Forelimb muscle (tissue), 1 donor: ENCODE results near the gene SPAG17. TPM values are rescaled to one million over a fixed set of nuclear protein-coding genes. Genes with fewer than 3 reads are reported as not detected.

Experiments
- DNase-seq: peaks from one replicate; pipeline ENCODE4 v3.0.0-alpha.2; 2013; ENCODE audit warnings: low read depth
- polyA plus RNA-seq: library from polyadenylated mRNA; unstranded; fragments of 120-200 nt; gene quantifications from one replicate; pipeline ENCODE4 v1.2.1, GENCODE V29; 2013; ENCODE audit not compliant: insufficient read length

The SPAG17 gene
- polyA plus RNA-seq, 1 donor = 3.2 TPM

DNA sequence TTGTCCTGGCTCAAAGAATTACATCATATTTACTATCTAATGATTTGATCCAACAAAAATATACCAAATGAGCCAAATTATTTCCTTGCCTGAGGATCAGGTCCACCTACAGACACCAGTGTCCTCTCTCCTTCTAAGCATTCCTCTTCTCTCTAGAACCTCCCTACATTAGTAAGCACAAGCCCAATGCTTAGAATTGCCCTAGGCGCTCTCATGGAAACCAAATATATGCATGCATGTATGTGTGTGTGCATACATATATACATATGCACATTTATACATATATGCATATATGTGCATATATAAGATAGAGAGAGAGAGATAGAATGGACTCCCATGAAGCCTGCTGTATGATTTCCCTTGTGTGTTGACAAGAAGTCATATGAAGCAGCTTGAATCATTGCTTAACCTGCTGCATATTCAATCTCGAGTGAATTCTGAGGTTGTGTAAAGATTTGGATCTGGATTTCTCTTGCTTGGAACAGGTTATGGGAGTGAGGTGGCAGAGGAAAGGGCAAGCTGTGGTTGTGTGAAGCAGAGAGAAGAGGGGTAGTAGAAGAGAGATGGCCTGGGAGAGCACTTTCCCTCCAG is 66.1 kb downstream of the SPAG17 start:
- no peak for DNase-seq

DNA sequence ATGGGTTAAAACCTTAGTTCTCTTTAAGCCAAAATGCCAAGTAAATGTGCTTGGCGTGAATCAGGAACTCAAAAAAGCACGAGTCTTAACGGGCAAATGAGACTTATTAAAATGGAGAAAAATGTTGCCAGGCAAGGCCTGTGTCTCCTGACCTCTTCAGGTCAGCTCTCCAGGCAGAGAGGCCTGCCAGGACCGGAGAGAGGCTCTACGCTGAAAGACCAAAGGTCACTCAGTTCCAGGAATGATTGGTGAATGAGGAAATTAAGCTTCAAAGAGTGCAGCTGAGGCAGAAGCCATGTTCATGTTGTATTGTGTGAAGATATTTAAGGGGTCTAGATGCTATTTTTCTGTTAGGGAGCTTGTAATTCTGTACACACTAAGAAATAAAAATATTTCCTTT is 66.6 kb downstream of the SPAG17 start:
- DNase-seq = no peak

DNA sequence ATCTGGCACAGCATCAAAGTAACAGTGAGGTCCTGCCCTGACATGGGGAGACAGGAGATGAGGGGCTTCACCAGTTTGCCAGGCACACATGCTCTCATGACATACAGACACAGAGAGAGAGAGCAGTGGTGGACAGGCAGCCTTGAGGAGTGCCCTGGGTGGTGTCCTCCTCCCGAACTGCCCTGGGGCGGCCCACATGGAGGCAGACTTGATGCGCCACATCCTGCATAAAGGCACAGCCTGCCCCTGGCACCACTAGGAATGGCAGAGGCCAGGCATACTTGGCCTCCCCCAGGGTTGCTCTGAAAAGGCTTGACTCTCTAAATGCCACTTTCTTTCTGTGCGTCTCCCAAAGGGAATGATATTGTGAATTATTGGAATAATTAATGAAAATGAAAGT is 67.5 kb downstream of the SPAG17 start:
- no peak for DNase-seq

DNA sequence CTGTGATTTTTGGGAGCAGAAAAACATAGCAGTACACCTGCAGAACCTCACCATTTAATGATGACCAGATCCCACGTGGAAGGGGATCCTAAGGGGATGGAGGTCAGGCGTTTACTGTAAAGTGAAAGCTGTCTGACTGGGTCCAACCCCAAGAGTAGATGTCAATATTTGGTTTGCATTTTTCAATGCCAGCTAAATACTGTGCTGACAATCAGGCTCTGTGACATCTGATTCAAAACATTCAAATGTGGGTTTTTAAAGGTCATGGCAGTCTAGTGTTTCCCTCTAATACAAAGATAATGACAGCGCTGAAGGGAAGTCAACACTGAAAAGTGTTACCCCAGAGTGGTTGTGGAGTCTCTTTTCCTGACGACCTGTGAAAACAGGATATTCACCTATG is 68.1 kb downstream of the SPAG17 start:
- no peak for DNase-seq

DNA sequence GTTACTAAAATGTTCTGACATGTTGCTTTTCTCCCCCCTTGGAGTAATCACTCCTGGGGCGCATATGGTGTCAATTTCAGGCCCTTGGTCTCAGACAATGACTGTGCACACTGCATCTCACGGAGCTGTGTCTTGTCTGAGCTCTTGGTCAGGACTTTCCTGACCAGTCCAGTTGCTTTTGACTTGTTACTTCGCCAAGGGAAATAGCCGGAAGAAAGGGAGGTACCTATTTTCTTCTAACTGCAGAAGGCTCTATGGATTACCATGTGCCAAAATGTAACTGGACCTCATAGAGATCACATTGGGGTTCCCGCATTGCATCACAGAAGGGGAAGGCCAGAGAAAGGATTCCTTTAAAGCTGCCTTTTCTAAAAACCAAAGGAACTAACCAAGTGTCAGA is 68.6 kb downstream of the SPAG17 start:
- DNase-seq = peak; percentile 90

DNA sequence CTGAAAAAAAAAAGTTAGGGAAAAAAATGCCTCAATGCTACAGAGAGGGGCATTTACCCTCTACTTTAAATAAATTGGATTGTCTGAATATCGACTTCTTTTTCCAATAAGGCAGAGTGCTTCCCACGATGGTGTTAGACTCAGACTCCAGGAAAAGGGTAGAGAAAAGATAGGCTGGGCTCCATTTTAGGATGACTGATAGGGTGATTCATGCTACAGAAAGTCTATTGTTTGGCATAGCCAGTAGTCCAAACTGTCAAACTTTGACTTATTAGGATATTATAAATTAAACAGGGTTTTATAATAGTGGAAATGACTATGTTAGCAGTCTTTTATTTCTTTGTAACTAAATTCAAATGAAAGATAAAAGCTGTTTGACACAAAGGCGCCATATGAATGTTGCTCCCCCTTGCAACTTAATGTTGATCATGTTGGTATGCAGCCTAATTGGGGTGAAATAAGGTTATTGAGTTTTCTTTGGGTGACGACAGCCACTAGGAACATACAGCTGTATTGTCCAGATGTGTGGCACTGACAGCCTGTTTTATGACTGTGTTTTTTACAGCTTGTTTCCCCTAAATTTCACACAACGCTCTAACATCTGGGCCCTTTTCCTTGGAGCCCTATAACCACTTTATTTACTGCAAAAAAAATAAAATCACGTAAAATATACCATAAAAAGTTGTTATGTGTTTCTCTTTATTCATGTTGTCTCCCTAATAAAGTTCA is 69.3 kb downstream of the SPAG17 start:
- DNase-seq = no peak

DNA sequence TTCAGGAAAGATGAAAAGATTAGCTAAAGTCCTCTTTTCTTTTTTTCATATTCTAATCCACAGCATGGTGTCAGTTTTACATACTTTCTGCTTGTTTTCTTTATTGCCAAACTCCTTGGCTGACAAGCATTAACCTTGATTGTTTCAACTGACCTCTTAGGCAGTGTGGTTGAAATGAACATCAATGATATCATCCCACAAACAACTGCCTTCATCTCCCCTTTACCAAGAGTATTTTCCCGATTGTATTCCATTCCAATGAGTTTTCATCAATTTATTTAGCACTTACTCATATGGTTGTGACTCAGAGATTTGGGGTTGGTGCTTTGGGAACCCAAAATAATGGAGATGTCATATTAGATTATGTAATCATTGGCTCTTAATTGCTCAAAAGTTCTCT is 71.8 kb downstream of the SPAG17 start:
- no peak for DNase-seq

DNA sequence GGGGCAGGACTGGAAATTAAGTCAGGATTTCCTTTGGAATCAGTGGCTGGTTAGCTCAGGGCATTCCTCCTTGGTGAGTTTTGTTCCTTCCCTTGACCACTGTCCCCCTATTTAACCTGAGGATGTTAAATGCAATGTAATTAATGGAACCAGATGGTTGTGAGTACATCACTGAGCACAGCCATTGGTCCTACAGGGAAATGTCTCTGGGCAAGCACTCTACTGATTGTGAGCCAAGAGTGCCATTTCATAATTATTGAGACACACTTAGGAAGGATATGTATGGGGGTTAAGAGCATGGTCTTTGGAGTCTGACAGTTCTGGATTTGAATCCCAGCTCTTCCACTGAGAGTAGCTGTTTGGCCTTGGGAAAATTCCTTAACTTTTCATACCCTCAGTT is 74.4 kb downstream of the SPAG17 start:
- no peak for DNase-seq

DNA sequence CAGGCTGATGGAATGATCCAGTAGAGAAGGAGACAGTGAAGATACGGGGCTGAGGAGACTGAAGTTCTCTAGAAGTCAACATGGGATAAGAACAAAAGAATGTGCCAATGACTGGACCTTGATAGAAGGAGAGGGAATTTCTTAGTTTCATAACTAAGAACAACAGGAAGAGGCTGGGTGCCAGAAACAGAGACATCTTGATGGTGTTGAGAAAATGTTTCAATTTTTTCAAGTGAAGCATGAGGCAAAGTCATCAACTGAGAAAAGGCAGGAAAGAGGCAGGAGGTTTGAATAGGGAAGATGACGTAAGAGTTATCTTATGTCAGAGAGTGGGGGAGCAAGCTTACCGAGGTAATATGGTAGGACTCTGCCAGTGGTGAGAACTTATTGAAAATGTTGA is 80.1 kb downstream of the SPAG17 start:
- DNase-seq = no peak

DNA sequence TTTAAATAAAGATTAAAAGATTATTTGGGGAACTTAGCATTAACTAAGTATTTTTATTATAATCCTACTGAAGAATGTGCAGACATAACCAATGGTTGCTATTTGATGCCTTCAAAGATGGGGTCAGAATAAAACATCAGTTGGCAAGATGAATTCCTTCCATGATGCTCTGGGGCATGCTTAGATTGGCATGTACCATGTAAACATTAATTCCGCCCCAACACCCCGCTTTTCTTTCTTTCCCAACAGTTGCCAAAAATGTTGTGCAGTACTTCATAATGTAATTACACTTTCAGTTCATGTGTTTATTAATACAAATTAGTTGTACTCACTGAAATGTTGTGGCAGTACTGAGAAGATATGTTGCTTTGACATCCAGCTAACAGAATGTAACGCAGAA is 82.6 kb downstream of the SPAG17 start:
- no peak for DNase-seq

DNA sequence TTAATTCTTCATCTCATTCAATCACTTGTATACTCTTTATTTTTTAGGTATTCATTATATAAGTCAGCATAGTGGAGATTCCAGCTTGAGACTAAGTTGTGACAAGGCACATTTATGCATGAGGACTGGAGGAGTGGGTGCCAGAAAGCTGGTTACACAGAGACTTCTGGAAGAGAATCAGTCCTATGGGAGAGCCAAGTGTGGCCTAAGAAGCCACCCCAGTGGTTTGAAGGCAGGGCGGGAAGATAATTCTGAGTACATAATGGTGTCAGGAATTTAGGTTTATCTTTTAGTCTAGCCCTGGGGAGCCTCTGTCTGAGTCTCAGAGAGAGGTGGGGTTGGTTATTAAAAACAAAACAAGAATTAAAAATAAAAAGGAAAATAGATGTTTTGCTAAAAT is 83.0 kb downstream of the SPAG17 start:
- no peak for DNase-seq

DNA sequence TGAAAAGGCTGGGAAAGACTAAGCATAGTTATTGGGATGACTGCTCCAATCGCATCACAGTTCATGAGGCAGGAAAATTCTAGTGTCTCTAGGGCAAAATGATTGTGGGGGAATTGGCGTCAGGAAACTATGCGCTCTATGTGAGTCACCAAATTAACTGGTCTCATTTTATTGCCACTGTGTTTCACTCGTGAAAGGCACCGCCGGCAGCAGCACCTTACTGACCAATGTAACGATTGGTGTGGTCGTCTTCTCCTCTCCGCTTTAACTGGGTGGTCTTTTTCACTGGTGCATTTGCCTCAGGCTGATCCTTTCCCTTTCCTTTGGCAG is 83.5 kb downstream of the SPAG17 start:
- no peak for DNase-seq

DNA sequence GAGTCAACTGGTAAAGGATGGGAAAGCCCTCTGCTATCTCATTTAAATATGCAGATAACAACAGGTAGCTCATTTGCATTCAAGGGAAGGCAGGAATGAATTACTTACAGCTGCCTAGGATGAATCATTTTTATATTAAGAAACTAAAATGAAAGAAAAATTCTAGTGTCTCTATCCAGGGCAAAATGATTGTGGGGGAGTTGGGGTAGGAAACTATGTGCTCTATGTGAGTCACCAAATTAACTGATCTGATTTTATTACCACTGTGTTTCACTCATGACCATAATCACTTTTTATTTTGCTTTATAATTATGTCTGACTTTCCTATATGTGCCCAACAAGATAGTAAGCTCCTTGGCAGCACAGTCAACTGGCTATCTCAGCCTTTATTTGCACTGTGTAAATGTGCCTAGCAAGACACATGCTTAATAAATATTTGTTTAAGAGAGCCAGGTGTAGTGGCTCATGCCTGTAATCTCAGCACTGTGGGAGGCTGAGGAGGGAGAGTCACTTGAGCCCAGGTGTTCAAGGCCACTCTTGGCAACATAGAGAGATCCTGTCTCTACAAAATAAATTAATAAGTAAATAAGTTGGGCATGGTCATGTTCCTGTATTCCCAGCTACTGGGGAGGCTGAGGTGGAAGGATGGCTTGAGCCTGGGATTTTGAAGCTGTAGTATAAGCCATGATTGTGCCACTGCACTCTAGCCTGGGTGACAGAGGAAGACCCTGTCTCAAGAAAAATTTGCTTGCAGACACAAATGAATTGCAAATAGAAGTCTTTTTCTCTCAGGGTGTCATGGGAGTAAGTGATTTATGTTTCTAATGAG is 84.1 kb downstream of the SPAG17 start:
- DNase-seq = no peak

DNA sequence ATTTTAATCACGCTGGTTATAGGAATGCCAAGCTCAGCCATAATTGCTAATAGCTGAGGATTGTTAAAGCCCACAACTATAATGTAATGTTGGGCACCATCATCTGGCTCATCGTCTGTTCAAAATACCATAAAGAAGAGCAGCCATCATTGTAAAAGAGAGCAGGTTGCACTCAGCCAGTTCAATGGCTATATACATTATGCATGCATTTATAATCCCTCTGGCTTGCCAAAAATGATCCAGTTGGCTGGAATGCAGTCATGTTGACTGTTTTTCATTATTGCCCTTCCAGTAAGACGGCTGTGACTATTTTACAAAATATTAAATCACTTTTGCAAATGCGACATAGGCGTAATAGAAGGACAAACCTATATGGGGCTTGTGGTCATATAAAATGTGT is 85.3 kb downstream of the SPAG17 start:
- no peak for DNase-seq

DNA sequence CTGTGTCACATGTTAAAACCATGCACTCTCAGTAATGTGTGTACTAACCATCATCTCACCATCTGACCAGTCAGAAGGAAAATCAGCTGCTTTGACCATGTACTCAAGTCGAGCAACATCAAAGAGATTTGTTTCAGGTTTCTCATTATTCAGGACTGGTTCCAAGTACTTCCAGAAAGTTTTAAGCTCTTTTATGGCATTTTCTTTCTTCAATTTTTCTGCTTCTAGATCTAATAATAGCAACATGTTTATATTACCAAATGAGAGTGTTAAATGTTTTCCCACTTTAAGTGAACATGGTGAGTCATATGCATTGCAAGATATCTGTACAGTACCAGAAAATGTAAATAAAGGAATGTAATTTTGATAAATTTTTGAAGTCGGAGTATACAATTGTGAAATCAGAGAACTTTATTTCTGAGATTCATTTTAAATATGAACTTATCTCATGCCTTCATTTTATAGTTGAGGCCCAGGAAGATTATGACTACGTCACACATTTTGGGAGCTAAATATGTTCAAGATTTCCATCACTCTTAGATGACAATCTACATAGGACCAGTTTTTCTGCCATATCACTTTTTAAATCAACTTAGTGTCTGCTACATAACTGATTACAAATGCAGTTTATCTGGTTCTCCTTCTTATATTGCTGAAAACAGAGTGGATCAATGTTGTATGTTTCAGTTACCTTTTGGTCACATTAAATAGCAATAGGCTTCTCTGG is 87.2 kb downstream of the SPAG17 start:
- DNase-seq = no peak

DNA sequence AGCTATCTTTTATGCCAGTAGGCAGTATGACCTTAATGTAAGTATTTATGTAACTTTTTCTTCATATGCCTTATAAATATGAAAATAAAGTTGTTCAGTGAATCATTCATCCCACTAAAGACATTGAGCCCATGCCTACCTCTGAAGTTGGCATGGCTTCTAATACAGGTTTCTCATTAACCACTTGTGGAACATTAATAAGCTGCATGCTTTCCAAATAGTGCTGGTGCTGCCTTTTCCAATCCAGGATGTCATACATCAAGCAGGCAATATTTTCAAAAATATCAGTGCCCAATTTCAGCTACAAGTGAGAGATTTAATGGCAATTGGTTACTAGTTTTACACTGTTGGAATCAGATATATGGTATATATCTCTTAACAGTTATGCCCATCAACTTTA is 92.0 kb downstream of the SPAG17 start:
- no peak for DNase-seq

DNA sequence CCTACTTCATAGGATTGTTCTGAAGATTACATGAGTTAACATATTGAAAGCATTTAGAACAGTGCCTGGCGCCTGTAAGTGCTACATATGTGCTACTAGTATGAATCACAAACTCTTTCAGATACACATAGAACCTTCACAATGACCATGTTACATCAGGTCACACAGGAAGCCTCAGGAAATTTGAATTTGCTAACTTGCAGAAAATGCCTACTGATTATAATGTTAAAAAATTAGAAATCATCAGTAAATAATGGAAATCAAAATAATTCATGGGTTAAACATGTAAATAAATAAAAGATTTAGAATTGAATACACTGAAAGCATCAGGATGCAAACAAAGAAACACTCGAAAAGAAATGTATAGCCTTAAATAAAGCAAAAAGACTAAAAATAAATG is 94.9 kb downstream of the SPAG17 start:
- no peak for DNase-seq

DNA sequence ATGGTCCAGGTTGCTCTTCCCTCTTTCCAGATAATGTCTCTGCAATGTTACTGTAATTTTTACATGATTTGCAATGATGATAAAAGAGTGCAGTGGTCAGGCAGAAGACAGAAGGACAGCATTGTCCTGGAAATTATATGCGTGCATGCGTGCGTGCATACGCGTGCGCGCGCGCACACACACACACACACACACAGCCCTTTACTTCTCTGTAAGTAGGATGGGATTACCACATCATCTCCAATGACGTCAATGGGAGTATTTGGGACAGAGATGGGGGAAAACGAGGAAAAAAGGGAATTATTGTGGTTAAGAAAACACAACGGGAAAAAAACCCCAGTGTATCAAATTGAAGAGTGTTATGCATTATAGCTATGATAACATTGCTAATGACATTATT is 99.7 kb downstream of the SPAG17 start:
- DNase-seq = no peak

DNA sequence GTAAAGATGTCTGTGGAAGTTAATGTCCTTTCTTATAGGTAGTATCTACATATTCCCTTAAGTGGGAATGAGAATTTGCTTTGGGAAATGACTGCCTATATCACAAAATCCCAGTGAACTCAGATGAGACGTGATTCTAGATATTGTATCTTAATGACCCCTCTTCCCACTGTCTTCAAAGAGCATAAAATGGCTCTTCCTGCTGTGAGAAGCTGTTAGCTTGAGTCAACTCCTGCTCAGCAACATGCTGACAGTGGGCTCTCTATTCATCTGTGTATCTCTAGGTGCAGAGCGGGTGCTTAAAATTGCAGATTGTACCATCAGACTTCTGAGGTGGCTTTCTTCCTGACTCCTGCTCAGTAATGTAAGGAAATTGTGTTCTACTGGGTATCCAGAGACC is 100.6 kb downstream of the SPAG17 start:
- no peak for DNase-seq

DNA sequence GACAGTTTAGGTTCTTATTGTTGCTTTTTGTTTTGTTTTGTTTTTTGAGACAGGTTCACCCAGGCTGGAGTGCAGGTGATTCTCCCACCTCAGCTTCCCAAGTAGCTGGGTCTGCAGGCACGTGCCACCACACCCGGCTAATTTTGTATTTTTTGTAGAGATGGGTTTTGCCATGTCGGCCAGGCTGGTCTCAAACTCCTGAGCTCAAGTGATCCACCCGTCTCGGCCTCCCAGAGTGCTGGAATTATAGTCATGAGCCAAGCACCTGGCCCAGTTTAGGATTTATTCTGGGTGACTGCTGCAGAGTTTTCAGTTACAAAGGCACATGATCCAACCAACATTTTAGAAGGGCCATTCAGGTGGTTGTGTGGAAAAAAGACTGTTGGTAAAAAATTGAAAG is 102.0 kb downstream of the SPAG17 start:
- DNase-seq = no peak

DNA sequence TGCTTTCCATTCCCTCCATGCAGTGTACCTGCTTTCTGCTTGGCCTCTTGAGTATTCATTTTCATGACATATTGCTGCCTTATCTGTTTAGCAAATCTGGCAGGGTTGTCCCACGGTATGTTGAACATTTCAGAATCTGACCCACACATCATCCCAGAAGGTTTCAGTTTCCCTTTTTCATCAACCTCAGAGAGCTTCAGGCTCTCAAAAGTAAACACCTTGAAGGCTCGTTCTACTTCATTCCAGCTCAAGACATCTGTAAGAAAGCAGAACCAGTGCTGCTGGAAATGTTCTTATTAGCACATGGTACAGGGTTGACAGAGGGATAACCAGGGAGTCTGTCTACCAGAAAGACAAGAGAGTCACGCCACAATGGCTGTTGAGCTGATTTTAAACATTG is 103.6 kb downstream of the SPAG17 start:
- DNase-seq = no peak

DNA sequence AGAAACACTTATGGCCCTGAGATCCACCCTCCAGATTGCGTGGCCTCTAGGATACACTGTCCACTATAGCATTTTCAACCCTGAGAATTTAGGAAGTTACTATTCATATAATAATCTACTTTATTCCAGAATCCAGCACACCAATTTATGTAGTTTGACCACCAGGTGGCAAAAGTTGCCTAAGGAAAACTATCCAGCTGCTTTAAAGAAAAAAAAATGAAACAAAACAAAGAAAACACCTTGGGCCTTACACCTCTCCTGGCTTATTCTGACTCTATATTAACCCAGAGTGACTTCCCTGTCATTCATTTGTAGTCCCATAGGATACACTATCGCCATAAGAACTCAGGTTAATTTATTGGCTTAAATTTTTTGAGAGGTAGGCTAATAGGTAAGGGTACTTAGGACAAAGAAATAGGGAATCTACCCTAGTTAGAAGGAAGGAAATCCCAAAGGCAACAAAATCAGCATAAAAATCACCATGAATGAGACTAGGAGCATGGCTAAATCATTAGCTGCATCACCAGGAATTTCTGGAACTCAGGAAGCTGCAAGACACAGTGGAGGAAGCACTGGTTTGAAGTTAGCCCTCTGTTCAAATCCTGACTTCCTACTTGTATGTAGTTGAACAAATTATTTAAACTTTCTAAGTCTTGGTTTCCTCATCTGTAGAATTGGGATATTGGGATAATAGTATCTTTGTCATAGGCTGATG is 107.5 kb downstream of the SPAG17 start:
- DNase-seq = peak; percentile 48
